Left colon (tissue), 2 donors: ENCODE data around the gene SLC11A1. TPM values are rescaled to one million over a fixed set of nuclear protein-coding genes. Genes with fewer than 3 reads are reported as not detected.

Source experiments
- ATAC-seq: fragments of 200-7000 bp; cut with Tn5 transposase; one replicate; pipeline ENCODE4 v1.9.1; 2020; ENCODE audit warnings: mild to moderate bottlenecking, moderate library complexity
- DNase-seq, 2 donors: peaks; one replicate each; pipeline ENCODE4 v3.0.0-alpha.2; 2020
- intact Hi-C, 2 donors: fragments of 100-400 bp; cut with DNase I in 1 of 2; cut with micrococcal nuclease in 1 of 2; formaldehyde crosslinking; loops; one replicate each; pipeline versions ENCODE4 v1.11.2 to v1.14.0; 2022; cut with DNase I, micrococcal nuclease
- total RNA-seq, 2 donors: library from RNA; stranded (reverse); fragmentation: NEBNext Ultra II Directional; extraction: Animal tissue kit (Norgen Biotek cat#: 25700); gene quantifications; one replicate each; pipeline ENCODE4 v1.2.1, GENCODE V29; 2021
- donor health status: DM: no; HTN: no; CAD: no.
- donor health status: DM: yes; HTN: yes; CAD: no.

SLC11A1 gene
- total RNA-seq, 2 donors from 2014 or later: 1.7 to 2.0 TPM

DNA sequence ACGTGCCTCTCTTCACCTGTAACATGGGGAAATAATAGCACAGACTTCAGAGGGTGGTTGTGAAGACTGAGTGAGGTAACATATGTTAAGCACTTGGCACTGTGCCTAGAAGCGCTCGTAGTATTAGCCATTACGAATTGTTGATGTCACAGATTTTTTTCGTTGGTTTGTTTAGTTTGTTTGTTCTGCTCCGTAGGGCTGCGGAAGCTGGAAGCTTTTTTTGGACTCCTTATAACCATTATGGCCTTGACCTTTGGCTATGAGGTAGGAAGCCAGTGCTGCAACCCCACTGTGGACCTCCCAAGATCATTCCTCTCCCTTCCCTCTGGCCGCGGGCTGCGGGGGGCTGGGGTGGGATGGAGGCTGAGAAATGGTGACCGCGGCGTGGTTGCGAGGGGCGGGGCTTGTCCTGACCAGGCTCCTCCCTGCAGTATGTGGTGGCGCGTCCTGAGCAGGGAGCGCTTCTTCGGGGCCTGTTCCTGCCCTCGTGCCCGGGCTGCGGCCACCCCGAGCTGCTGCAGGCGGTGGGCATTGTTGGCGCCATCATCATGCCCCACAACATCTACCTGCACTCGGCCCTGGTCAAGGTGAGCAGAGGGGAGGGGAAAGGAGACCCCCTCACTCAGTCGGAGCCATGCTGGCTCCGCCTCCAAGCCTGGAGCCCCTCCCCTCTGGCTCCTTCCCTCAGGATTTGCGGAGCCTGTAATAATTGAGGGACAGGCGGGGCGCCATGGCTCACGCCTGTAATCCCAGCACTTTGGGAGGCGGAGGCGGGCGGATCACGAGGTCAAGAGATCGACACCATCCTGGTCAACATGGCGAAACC lies 5.5 kb downstream of the SLC11A1 start:
- ATAC-seq (peak; percentile 88), DNase-seq (peak; percentile 78 to 81)
- intact Hi-C loops: no loop called here

DNA sequence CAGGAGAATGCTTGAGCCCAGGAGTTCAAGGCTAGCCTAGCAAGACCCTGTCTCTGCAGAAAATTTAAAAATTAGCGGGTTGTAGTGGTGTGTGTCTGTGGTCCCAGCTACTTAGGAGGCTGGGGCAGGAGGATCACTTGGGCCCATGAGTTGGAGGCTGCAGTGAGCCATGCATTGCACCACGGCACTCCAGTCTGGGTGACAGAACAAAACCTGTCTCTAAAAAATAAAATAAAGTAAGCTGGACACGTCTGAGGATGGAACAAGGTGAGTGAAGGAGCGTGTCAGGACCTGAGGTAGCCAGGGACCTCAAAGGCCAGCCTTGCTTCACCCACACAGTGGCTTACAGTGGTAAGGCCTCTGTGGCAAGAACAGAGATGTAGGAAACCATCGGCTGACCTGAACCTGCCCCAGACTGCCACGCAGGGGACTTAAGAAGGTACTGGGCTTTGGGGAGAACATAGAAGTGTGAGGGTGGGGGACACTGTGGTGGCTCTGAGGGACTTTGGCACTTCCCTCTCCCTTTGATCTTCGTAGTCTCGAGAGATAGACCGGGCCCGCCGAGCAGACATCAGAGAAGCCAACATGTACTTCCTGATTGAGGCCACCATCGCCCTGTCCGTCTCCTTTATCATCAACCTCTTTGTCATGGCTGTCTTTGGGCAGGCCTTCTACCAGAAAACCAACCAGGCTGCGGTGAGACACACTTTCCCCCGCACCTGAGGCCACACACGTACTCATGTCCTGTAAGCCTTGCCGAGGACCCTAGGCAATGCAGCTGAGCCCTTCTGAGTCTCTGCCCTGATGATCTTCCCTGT lies 7.5 kb downstream of the SLC11A1 start:
- intact Hi-C loops: no loop called here
- ATAC-seq (no peak), DNase-seq (no peak)

DNA sequence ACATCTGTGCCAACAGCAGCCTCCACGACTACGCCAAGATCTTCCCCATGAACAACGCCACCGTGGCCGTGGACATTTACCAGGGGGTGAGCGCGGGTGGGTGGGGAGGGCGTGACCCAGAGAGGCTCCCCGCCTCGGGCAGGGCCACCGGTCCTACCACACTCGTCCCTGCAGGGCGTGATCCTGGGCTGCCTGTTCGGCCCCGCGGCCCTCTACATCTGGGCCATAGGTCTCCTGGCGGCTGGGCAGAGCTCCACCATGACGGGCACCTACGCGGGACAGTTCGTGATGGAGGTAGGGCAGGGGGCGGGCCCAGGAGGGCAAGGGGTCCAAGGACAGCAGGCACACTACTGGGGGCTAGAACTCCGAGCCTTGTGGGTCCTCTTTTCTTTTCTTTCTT lies 9.1 kb downstream of the SLC11A1 start:
- ATAC-seq (no peak), DNase-seq (no peak)
- intact Hi-C loops: no loop called here

DNA sequence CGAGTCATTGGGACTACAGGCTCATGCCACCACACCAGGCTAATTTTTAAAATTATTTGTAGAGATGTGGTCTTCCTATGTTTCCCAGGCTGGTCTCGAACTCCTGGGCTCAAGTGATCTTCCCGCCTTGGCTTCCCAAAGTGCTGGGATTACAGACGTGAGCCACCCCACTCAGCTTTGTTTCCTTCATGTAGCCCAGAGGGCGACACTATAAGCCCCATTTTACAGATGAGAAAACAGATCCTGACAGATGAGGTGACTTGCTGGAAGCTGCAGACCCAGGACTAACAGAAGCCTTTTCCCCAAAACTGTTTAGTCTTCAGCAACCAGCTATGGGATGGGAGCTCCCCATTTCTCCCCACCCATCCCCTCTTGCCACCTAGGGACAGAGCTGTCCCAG lies 10.4 kb downstream of the SLC11A1 start:
- intact Hi-C loops: no loop called here

DNA sequence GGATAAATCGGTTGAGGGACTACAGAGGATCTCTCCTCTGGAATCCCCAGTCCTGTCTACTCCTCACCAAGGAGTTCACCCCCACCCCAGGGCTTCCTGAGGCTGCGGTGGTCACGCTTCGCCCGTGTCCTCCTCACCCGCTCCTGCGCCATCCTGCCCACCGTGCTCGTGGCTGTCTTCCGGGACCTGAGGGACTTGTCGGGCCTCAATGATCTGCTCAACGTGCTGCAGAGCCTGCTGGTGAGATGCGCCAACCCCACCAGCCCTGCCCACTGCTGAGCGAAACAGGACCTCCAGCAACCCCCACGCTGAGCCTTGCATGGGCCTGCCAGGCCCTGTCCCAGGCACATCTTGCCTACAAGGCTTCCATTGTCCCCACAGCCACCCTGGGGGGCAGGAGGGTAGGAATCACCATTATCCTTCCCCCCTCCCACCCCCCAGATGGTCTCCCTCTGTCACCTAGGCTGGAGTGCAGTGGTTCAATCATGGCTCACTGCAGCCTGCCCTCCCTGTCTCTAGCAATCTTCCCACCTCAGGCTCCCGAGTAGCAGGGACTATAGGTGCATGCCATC lies 10.9 kb downstream of the SLC11A1 start:
- intact Hi-C loops: no loop called here
- DNase-seq: no peak
- no peak for ATAC-seq

More for the DNA sequence above, 10.4 kb downstream of the SLC11A1 start:
- DNase-seq: no peak
- no peak for ATAC-seq

DNA sequence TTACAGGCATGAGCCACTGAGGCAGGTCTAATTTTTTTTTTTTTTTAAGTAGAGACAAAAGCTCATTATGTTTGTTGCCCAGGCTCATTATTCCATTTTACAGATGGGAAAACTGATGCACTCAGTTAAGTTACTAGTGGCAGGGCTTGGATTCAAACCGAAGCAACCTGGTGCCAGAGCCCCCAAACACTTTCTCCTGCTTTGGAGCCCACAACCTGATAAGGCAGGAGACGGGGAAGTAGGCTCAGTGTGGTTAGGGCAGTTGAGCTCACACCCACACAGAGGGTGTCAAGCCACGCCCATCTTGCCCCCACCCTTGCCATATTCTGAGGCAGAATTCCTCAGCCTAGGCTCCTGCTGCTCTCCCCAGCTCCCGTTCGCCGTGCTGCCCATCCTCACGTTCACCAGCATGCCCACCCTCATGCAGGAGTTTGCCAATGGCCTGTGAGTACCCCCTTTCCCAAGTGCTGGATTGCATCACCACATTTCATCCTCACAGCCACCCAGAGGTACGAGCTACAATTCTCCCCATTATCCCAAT lies 11.7 kb downstream of the SLC11A1 start:
- no peak for ATAC-seq
- DNase-seq: peak in 1 of 2 donors; percentile 68
- intact Hi-C loops: no loop called here

DNA sequence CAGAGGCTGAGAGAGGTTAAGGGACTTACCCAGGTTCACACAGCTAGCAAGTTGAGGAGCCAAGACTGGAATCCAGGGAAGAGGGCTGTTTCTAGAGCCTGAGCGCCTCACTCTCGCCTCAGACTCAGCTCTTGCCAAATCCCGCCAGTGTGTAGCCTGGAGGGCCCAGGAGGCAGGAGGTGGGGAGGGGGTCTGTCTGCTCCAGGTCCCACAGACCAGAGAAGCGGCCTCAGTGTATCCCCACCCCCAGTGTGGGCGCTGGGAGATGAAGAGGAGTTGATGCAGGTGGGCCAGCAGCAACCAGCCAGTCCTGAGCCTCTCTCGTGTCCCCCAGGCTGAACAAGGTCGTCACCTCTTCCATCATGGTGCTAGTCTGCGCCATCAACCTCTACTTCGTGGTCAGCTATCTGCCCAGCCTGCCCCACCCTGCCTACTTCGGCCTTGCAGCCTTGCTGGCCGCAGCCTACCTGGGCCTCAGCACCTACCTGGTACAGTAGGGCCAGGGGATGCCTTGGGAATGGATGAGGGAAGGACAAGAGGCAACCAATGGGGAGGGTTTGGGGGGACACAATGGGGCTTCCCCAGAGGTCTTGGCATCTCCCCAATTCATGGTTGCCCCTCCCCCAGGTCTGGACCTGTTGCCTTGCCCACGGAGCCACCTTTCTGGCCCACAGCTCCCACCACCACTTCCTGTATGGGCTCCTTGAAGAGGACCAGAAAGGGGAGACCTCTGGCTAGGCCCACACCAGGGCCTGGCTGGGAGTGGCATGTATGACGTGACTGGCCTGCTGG lies 12.4 kb downstream of the SLC11A1 start:
- DNase-seq: peak; percentile 32 to 49

DNA sequence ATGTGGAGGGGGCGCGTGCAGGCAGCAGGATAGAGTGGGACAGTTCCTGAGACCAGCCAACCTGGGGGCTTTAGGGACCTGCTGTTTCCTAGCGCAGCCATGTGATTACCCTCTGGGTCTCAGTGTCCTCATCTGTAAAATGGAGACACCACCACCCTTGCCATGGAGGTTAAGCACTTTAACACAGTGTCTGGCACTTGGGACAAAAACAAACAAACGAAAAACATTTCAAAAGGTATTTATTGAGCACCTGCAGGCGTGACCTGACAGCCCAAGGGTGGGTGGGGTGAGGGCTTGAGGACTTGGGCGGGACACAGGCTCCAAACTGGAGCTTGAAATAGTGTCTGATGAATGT lies 13.0 kb downstream of the SLC11A1 start:
- no peak for ATAC-seq
- intact Hi-C loops: loop anchor here in 1 of 2 donors (5.0 kb wide), 1 partner anchor 93 kb away; no protein-coding TSS in a partner anchor
- DNase-seq: no peak

More for the DNA sequence above, 12.4 kb downstream of the SLC11A1 start:
- no peak for ATAC-seq
- intact Hi-C loops: loop anchor here in 1 of 2 donors (5.0 kb wide), 1 partner anchor 92 kb away; no protein-coding TSS in a partner anchor

DNA sequence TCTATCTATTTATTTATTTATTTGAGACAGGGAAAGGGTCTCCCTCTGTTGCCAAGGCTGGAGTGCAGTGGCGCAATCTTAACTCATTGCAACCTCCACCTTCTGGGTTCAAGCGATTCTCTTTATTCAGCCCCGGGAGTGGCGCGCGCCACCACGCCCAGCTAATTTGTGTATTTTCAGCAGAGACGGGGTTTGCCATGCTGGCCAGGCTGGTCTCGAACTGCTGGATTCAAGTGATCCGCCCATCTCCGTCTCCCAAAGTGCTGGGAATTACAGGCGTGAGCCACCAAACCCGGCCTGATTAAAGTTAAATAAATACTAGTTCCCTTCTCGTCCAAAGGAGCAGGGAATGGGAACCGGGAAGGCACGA lies 13.4 kb downstream of the SLC11A1 start:
- intact Hi-C loops: loop anchor here in 1 of 2 donors (5.0 kb wide), 1 partner anchor 93 kb away; no protein-coding TSS in a partner anchor
- DNase-seq: peak; percentile 61 to 68
- no peak for ATAC-seq

DNA sequence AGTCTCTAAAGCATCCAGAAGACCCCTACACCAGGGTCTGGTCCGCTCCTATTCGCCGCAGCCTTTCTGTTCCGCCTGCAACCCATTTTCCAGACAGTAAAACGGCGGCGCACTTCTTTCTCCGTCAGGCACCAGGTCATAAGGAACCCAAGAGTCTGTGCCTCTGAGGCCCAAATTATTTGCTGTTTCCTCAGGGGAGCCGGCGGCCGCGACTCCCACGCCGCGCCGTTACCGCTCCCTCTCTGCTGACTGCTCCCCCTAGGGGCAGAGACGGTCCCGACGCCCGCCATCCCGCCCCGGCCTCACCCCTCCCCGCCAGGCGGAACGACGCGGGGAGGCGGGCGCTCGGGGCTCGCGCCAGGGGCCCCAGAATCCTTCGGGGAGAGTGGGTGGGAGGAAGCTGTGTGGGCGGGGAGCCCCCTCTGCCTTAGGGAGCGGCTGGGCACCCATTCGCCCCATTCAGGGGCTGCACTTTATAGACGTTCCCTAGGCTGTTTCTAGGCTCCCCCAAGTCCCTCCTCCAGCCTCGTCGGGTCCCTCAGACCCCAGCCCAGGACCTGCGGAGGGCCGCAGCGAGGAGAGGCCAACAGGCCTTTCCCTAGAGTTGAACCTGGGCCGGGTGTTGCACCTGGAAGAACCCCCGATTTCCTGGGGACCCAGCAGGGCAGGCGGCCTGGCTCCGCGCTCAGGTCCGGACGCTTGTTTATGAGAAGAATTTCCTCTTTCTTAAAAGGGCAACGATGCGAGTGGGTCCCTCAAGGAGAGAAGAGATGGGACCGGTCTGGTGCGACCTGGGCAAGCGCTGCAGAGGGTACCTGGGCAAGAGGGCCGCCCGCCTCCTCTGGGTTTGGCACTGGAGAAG lies 14.0 kb downstream of the SLC11A1 start:
- intact Hi-C loops: loop anchor here in 1 of 2 donors (5.0 kb wide), 1 partner anchor 94 kb away; no protein-coding TSS in a partner anchor
- DNase-seq: peak; percentile 93 to 95
- peak; percentile 55 for ATAC-seq

DNA sequence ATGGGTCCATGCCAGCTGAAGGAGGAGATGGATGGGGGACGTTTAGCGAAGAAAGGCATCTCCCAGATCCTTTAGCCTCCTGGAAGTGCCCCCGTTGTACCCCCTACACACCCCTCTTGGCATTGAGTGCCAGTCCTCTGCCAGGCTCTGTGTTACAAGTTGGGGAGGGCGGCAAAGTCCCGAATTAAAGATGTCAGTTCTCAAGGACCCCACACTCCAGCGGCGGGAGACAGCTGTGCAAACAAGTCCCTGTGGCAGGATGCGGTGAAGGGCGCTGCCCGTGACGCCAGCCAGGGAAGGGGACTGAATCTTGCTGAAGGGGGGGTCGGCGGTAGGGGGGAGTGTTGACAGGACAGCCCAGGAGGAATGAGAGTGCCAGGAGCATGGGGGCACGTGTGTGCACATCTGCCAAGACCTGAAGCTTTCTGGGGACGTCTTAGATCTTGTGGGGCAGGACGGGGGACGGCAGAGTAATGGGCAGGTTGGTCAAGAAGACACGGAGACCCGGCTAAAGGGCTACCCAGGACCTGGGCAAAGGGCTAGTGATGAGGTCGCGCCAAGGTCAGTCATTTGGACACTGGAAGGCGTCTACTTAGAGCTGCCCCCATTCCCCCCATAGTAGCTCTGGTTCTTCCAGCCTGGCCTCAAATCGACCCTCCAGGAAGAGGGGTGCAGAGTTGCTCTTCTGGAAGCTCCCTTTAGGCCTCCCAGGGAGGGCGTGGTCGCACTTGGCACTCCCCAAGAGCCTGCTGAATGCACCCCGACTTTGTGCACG lies 14.8 kb downstream of the SLC11A1 start:
- intact Hi-C loops: loop anchor here in 1 of 2 donors (5.0 kb wide), 1 partner anchor 95 kb away; no protein-coding TSS in a partner anchor
- ATAC-seq: peak; percentile 14
- DNase-seq: peak; percentile 83 to 86

DNA sequence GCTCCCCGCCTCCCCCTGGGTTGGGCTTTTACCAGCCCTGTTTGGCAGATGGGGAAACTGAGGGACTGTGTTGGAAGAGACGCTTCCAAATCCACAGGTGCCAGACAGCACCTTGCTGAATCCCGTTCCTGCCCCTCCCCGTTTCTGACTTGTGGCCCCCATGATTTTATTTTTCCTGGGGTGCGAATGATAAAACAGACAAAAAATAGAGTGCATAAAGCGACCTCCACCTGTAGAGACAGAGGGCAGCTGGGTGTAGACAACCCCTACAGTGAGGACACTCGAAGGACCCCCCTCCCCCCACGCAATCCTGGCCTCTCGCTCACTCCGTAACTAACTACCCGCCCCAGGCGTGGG lies 15.4 kb downstream of the SLC11A1 start:
- no peak for ATAC-seq
- peak in 1 of 2 donors; percentile 50 for DNase-seq
- intact Hi-C loops: loop anchor here in 1 of 2 donors (5.0 kb wide), 1 partner anchor 95 kb away; no protein-coding TSS in a partner anchor

DNA sequence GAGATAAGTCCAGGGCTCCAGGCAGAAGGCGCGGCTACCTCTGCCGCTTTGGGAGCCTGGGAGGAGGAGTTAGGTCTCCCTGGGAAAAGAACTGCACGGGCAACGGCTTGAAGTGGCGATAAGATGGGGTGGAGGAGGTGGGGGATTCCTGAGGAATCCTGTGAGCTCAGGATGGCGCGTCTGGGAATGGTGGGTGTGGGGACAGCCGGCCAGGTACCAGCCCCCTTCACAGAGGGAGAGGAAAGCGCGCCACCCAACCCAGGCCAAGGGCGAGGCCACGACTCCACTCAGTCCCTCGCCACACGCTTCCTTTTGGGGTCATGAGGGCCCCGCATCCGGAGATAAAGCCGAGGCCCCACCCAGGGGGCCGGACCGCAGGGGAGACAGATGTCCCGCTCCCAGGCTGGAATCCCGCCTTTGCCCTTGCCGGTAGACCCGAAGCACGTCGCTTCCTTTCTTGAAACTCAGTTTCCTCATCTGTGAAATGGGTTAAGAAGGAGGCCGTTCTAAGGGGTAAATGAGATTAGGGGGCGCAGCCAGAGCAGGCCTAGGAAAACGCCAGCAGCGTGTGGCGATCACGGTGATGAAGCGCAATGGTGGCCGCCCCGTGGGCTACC lies 15.9 kb downstream of the SLC11A1 start:
- peak; percentile 81 to 82 for DNase-seq
- ATAC-seq: peak; percentile 31
- intact Hi-C loops: loop anchor here in 1 of 2 donors (5.0 kb wide), 1 partner anchor 96 kb away; no protein-coding TSS in a partner anchor

DNA sequence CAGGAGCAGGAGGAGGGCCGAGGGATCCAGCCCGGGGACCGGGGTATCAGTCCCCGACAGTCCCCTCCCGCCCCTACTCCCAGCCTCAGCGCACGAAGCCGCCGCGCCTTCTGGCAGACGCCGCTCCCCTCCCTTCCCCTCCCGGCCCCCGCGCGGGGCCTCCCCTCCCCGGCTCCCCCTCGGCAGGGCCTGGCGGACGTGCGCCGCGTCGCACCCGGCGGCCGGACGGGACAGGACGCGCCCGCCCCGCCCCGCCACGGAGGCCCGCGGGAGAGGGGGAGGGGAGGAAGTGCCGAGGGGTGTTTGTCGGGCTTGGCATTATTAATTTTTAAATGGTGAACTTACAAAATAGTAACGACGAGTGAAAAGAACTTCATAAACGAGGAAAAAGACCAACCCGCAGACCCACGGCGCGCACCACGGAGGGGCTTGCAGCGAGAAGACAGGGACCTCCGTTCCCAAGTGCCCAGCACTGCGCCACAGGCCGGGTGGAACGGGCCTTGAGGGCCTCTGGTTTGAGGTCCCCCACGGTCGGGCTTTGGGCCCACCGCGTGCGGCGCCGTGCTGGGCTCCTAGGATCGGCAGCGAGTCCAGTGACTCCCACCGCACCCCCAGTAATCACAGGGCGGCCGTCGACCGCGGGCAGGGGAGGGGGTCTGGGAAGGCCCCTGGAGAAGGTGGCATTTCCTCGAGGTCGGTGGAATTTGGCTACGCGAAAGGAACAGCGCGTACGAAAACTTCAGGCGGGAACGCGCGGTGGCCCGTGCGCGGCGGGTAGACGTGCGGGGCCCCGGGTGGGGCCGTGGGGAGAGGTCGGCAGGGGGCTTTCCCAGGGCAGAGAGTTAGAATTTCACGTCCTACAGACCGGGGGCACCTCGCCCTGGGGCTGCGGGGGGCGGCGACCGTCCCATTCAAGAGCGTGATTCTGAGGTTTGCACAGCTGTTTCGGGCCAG lies 16.6 kb downstream of the SLC11A1 start:
- intact Hi-C loops: loop anchor here in 1 of 2 donors (5.0 kb wide), 1 partner anchor 96 kb away; no protein-coding TSS in a partner anchor
- peak; percentile 46 for ATAC-seq
- peak; percentile 83 to 85 for DNase-seq
